ENCODE measurements around the gene TIGD1.

DNA sequence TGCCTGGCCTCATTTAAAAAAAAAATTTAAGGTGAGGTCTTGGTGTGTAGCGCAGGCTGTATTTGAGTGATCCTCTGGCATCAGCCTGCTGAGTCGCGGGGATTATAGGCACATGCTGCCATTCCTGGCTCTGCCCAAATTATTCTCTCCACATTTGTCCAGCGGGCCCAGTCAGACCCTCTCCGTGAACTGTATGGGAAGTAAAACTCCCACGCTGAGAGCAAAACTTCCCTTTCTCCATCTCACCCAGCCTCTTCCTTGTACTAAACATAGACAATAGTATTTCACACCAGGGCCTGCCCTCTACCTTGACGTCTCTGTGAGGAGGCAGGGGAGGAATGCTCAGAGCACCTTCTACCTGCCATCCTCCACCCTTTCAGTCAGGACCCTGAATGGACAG is 37.2 kb upstream of the TIGD1 start:
- TF ChIP-seq, protein P1, sequence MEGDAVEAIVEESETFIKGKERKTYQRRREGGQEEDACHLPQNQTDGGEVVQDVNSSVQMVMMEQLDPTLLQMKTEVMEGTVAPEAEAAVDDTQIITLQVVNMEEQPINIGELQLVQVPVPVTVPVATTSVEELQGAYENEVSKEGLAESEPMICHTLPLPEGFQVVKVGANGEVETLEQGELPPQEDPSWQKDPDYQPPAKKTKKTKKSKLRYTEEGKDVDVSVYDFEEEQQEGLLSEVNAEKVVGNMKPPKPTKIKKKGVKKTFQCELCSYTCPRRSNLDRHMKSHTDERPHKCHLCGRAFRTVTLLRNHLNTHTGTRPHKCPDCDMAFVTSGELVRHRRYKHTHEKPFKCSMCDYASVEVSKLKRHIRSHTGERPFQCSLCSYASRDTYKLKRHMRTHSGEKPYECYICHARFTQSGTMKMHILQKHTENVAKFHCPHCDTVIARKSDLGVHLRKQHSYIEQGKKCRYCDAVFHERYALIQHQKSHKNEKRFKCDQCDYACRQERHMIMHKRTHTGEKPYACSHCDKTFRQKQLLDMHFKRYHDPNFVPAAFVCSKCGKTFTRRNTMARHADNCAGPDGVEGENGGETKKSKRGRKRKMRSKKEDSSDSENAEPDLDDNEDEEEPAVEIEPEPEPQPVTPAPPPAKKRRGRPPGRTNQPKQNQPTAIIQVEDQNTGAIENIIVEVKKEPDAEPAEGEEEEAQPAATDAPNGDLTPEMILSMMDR (IDR thresholded peaks at IDR 0.05), result no peak
- TF ChIP-seq POLR2A (IDR thresholded peaks at IDR 0.05), result no peak
